SH-SY5Y (cell line): ENCODE measurements around the gene MUC5AC.

Source experiments
- GATA2 ChIP-seq: IDR thresholded peaks from 2 replicates; pipeline ENCODE4 v1.6.1; 2011; ENCODE audit warnings: mild to moderate bottlenecking, low read depth, low read length
- GATA3 ChIP-seq: IDR thresholded peaks from 2 replicates; pipeline ENCODE4 v1.6.1; 2011; ENCODE audit warnings: low read depth, mild to moderate bottlenecking, low read length, moderate library complexity

DNA sequence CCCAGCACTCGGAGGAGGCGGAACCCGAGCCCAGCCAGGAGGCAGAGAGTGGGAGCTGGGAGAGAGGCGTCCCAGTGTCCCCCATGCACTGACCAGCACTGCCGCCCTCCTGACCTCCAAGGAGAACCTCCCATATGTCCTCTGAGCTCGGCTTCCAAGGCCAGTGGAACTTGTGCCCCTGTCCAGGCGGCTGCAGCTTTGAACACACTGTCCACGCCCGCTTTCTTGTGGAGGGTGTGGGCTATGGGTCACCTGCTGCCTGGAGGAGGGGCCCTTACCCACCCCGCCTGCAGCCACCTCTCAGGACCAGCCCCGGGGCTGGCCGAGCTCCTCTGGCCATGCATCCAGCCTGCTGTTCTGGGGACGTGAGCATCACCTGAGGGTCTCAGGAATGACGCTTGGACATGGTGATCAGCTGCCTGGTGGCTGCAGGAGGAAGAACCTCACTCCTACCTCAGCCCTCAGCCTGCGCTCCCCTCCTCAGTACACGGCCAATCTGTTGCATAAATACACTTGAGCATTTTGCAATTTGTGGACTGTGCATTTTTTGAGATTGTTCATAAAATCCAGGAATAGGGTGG lies 42.9 kb downstream of the MUC5AC start:
- TF ChIP-seq GATA3 (no peak), GATA2 (no peak)
